ENCODE results near the gene KAT2A.

KAT2A gene

GRCh38 chr17:42119301-42119700 is 1.9 kb downstream of the KAT2A start:
- H3K4me3 ChIP-seq (ENCODE audit: low read depth, low read length): no peak overlapping the region
- no peak for TF ChIP-seq CTCF (IDR thresholded peaks at IDR 0.05; ENCODE audit: borderline replicate concordance, insufficient read depth, low read depth, low read length)

- peak; percentile 60; the same call in 1 of the 2 replicates for TF ChIP-seq CTCF (IDR thresholded peaks at IDR 0.05; ENCODE audit: borderline replicate concordance, insufficient read depth, low read depth, low read length)
- H3K4me3 ChIP-seq (ENCODE audit: low read depth, low read length): no peak overlapping the region
Observed at GRCh38 chr17:42118545-42118944, 2.6 kb downstream of the KAT2A start.

GRCh38 chr17:42118126-42118510 is 3.0 kb downstream of the KAT2A start:
- H3K4me3 ChIP-seq (ENCODE audit: low read depth, low read length): no peak overlapping the region
- no peak for TF ChIP-seq CTCF (IDR thresholded peaks at IDR 0.05; ENCODE audit: borderline replicate concordance, insufficient read depth, low read depth, low read length)

GRCh38 chr17:42117397-42118125 is 3.6 kb downstream of the KAT2A start:
- H3K4me3 ChIP-seq (ENCODE audit: low read depth, low read length): no peak overlapping the region
- no peak for TF ChIP-seq CTCF (IDR thresholded peaks at IDR 0.05; ENCODE audit: borderline replicate concordance, insufficient read depth, low read depth, low read length)

GRCh38 chr17:42116705-42117396 is 4.3 kb downstream of the KAT2A start:
- peak; percentile 84 for TF ChIP-seq CTCF (IDR thresholded peaks at IDR 0.05; ENCODE audit: borderline replicate concordance, insufficient read depth, low read depth, low read length)
- no peak overlapping the region for H3K4me3 ChIP-seq (ENCODE audit: low read depth, low read length)

- no peak overlapping the region for H3K4me3 ChIP-seq (ENCODE audit: low read depth, low read length)
- no peak for TF ChIP-seq CTCF (IDR thresholded peaks at IDR 0.05; ENCODE audit: borderline replicate concordance, insufficient read depth, low read depth, low read length)
Observed at GRCh38 chr17:42114118-42114517, 7.0 kb downstream of the KAT2A start.
